Breast epithelium (tissue), 3 donors: ENCODE results near the gene CRP.

Experiments
- POLR2AphosphoS5 ChIP-seq, 3 donors: sonication (generic); formaldehyde crosslinking; IDR thresholded peaks; one replicate each; pipeline ENCODE4 v1.6.1; 2017; ENCODE audit warnings: antibody characterized with exemption in 3 of 3
- TF ChIP-seq, protein P1 (sequence below), 3 donors: fragments of 450-650 bp; IDR thresholded peaks; one replicate each; pipeline ENCODE4 v1.5.1; 2016 to 2017; ENCODE audit warnings: antibody characterized with exemption in 3 of 3, mild to moderate bottlenecking in 3 of 3, moderate library complexity in 3 of 3

DNA sequence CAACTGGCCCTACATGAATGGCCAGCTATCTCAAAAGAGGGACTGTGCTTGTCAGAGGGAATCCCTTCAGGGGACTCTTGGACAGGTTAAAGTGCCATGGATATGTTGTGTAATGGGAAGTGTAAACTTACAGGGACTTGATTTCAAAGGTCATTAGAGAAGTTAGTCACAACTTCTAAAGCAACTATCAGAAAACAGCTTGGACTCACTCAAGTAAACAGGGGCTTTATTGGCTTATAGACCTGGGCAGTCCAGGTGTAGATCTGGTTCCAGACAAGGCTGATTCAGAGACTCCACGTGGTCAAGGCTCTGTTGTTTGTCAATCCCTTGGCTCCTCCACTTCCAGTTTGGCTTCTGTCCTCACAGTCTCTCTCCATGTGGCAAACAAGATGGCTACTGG lies 2.3 kb downstream of the CRP start:
- TF ChIP-seq, protein P1, sequence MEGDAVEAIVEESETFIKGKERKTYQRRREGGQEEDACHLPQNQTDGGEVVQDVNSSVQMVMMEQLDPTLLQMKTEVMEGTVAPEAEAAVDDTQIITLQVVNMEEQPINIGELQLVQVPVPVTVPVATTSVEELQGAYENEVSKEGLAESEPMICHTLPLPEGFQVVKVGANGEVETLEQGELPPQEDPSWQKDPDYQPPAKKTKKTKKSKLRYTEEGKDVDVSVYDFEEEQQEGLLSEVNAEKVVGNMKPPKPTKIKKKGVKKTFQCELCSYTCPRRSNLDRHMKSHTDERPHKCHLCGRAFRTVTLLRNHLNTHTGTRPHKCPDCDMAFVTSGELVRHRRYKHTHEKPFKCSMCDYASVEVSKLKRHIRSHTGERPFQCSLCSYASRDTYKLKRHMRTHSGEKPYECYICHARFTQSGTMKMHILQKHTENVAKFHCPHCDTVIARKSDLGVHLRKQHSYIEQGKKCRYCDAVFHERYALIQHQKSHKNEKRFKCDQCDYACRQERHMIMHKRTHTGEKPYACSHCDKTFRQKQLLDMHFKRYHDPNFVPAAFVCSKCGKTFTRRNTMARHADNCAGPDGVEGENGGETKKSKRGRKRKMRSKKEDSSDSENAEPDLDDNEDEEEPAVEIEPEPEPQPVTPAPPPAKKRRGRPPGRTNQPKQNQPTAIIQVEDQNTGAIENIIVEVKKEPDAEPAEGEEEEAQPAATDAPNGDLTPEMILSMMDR (IDR thresholded peaks at IDR 0.05) = no peak
- no peak for TF ChIP-seq POLR2AphosphoS5 (IDR thresholded peaks at IDR 0.05)
